Measurements from ENCODE around the gene DDX50.

GRCh38 chr10:68950598-68950997 lies 49.5 kb downstream of the DDX50 start:
- TF ChIP-seq, protein P1, sequence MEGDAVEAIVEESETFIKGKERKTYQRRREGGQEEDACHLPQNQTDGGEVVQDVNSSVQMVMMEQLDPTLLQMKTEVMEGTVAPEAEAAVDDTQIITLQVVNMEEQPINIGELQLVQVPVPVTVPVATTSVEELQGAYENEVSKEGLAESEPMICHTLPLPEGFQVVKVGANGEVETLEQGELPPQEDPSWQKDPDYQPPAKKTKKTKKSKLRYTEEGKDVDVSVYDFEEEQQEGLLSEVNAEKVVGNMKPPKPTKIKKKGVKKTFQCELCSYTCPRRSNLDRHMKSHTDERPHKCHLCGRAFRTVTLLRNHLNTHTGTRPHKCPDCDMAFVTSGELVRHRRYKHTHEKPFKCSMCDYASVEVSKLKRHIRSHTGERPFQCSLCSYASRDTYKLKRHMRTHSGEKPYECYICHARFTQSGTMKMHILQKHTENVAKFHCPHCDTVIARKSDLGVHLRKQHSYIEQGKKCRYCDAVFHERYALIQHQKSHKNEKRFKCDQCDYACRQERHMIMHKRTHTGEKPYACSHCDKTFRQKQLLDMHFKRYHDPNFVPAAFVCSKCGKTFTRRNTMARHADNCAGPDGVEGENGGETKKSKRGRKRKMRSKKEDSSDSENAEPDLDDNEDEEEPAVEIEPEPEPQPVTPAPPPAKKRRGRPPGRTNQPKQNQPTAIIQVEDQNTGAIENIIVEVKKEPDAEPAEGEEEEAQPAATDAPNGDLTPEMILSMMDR (IDR thresholded peaks at IDR 0.05) = no peak
- TF ChIP-seq POLR2AphosphoS5 (IDR thresholded peaks at IDR 0.05; ENCODE audit: low read depth, low read length) (no peak; the same call in 1 of the 2 replicates), REST (IDR thresholded peaks at IDR 0.05; ENCODE audit: insufficient read depth in 1 of 2, low read depth in 2 of 2, low read length in 1 of 2) (no peak), TCF7L2 (IDR thresholded peaks at IDR 0.05; ENCODE audit: low read depth, low read length) (no peak), SIN3A (IDR thresholded peaks at IDR 0.05; ENCODE audit: borderline replicate concordance, insufficient read depth, low read depth, low read length) (no peak)
